ENCODE measurements around the gene LDHB.

- TF ChIP-seq, protein P1, sequence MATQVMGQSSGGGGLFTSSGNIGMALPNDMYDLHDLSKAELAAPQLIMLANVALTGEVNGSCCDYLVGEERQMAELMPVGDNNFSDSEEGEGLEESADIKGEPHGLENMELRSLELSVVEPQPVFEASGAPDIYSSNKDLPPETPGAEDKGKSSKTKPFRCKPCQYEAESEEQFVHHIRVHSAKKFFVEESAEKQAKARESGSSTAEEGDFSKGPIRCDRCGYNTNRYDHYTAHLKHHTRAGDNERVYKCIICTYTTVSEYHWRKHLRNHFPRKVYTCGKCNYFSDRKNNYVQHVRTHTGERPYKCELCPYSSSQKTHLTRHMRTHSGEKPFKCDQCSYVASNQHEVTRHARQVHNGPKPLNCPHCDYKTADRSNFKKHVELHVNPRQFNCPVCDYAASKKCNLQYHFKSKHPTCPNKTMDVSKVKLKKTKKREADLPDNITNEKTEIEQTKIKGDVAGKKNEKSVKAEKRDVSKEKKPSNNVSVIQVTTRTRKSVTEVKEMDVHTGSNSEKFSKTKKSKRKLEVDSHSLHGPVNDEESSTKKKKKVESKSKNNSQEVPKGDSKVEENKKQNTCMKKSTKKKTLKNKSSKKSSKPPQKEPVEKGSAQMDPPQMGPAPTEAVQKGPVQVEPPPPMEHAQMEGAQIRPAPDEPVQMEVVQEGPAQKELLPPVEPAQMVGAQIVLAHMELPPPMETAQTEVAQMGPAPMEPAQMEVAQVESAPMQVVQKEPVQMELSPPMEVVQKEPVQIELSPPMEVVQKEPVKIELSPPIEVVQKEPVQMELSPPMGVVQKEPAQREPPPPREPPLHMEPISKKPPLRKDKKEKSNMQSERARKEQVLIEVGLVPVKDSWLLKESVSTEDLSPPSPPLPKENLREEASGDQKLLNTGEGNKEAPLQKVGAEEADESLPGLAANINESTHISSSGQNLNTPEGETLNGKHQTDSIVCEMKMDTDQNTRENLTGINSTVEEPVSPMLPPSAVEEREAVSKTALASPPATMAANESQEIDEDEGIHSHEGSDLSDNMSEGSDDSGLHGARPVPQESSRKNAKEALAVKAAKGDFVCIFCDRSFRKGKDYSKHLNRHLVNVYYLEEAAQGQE (IDR thresholded peaks at IDR 0.05; ENCODE audit: low read depth) = no peak
- TF ChIP-seq EGR1 (IDR thresholded peaks at IDR 0.05; ENCODE audit: low read depth) (no peak), POLR2AphosphoS5 (IDR thresholded peaks at IDR 0.05; ENCODE audit: low read depth, low read length) (no peak), EZH2phosphoT487 (IDR thresholded peaks at IDR 0.05; ENCODE audit: borderline replicate concordance) (no peak), ATF3 (IDR thresholded peaks at IDR 0.05) (no peak)
- TF ChIP-seq, protein P2, sequence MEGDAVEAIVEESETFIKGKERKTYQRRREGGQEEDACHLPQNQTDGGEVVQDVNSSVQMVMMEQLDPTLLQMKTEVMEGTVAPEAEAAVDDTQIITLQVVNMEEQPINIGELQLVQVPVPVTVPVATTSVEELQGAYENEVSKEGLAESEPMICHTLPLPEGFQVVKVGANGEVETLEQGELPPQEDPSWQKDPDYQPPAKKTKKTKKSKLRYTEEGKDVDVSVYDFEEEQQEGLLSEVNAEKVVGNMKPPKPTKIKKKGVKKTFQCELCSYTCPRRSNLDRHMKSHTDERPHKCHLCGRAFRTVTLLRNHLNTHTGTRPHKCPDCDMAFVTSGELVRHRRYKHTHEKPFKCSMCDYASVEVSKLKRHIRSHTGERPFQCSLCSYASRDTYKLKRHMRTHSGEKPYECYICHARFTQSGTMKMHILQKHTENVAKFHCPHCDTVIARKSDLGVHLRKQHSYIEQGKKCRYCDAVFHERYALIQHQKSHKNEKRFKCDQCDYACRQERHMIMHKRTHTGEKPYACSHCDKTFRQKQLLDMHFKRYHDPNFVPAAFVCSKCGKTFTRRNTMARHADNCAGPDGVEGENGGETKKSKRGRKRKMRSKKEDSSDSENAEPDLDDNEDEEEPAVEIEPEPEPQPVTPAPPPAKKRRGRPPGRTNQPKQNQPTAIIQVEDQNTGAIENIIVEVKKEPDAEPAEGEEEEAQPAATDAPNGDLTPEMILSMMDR (IDR thresholded peaks at IDR 0.05 in 2 of 3, conservative IDR thresholded peaks at IDR 0.05 in 1 of 3; ENCODE audit: borderline replicate concordance in 1 of 3, insufficient read depth in 1 of 3, low read depth in 2 of 3, low read length in 2 of 3) = no peak
Measured at GRCh38 chr12:21608196-21608595, 49.4 kb downstream of the LDHB start.

Measured in HCT116 (cell line).